Measurements from ENCODE around the gene KBTBD13. TPM values are rescaled to one million over a fixed set of nuclear protein-coding genes. Genes with fewer than 3 reads are reported as not detected.

The KBTBD13 gene
- total and polyA plus RNA-seq, 8 donors: 0.18 TPM; not detected in 7

DNA sequence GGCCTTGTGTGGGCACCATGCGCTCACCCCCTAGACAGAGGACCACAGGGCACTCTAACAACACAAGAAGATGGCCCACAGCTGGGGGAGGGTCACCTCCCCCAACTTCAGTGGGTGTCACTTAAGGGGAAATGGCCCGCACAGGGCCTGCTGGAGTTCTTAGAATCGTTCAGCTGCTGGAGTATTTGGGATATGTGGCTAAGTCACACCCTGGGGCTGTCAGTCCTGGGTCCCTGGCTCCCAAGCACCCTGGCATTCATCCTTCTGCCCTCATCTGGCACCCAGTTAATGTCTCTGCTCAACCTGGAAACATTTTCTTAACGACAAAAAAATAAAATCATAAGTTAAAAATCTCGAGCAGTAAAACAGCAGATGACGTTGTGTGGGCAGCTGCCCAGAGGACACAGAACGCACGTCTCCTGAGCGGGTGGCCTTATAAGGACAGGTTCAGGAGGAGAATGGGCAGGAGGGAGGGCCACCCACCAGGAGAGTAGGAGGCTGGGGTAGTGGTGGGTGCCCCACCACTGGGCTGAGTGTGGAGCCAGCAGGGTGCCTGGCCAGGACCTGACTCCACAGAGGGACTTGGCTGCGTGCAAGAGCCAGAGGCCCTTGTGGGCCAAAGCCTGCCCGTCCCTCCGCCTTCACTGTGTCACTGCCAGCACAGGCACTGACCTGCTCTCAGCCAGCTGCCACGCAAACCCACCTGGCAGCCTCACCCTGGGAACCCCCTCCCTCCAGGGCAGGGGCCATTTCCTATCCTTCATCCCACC lies 11.5 kb downstream of the KBTBD13 start:
- H3K4me3 ChIP-seq: no peak overlapping the region
- H3K27me3 ChIP-seq: peaks cover 0 to 21% (median 0%) of the 10 kb centered on the region in 3 donors
- 66 to 79% (median 76%) methylated on average over 8 to 13 of the region's 13 CpGs for whole genome bisulfite sequencing, 5 donors
- peaks cover 0 to 3% (median 0%) of the 10 kb centered on the region in 4 donors for H3K36me3 ChIP-seq
- TF ChIP-seq POLR2A (IDR thresholded peaks at IDR 0.05) (no peak), EP300 (IDR thresholded peaks at IDR 0.05) (peak; percentile 83), POLR2AphosphoS5 (IDR thresholded peaks at IDR 0.05) (peak in 1 of 3 donors; percentile 4)
- TF ChIP-seq, protein P1, sequence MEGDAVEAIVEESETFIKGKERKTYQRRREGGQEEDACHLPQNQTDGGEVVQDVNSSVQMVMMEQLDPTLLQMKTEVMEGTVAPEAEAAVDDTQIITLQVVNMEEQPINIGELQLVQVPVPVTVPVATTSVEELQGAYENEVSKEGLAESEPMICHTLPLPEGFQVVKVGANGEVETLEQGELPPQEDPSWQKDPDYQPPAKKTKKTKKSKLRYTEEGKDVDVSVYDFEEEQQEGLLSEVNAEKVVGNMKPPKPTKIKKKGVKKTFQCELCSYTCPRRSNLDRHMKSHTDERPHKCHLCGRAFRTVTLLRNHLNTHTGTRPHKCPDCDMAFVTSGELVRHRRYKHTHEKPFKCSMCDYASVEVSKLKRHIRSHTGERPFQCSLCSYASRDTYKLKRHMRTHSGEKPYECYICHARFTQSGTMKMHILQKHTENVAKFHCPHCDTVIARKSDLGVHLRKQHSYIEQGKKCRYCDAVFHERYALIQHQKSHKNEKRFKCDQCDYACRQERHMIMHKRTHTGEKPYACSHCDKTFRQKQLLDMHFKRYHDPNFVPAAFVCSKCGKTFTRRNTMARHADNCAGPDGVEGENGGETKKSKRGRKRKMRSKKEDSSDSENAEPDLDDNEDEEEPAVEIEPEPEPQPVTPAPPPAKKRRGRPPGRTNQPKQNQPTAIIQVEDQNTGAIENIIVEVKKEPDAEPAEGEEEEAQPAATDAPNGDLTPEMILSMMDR (IDR thresholded peaks at IDR 0.05): no peak
- H3K9me3 ChIP-seq: no peaks in the 10 kb centered on the region
- intact Hi-C loops (cut with DNase I; ENCODE audit: low total_unique reads): loop anchor here (10.0 kb wide), 1 partner anchor 53 kb away; no protein-coding TSS in a partner anchor
- peak overlapping the region in 4 of 5 donors; percentile 52 to 87 (median 79) for H3K27ac ChIP-seq
- peaks cover 3 to 63% (median 19%) of the 10 kb centered on the region in 4 donors for H3K4me1 ChIP-seq
- DNase-seq: peak in 1 of 2 donors; percentile 76

DNA sequence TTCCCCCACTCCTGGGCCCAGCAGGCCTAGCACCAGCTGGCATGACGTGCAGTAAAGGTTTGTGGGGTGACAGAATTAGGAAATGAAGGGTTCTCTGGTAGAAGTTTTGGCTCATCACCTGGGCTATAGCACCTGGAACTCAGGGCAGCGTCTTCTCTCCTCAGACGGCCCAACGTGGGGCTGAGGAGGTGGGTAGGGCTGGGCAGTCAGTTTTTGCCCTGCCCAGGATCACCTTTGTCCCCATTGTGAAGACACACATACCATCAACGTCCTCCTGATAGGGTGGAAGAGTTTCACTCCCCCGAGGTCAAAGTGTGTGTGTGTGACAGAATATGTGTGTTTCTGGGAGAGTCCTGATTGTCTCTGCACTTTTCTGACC lies 12.1 kb downstream of the KBTBD13 start:
- no peak for DNase-seq
- no peak overlapping the region for H3K4me3 ChIP-seq
- no peaks in the 10 kb centered on the region for H3K9me3 ChIP-seq
- intact Hi-C loops (cut with DNase I; ENCODE audit: low total_unique reads): loop anchor here (10.0 kb wide), 1 partner anchor 54 kb away; no protein-coding TSS in a partner anchor
- 44 to 63% (median 54%) methylated on average over 4 to 6 of the region's 6 CpGs for WGBS, 5 donors
- peaks cover 0 to 57% (median 17%) of the 10 kb centered on the region in 4 donors for H3K4me1 ChIP-seq
- peaks cover 0 to 17% (median 0%) of the 10 kb centered on the region in 3 donors for H3K27me3 ChIP-seq
- peaks cover 0 to 3% (median 0%) of the 10 kb centered on the region in 4 donors for H3K36me3 ChIP-seq
- no peak for TF ChIP-seq POLR2AphosphoS5 (IDR thresholded peaks at IDR 0.05)
- TF ChIP-seq, protein P1 (IDR thresholded peaks at IDR 0.05): no peak
- peak overlapping the region in 4 of 5 donors; percentile 52 to 87 (median 79) for H3K27ac ChIP-seq

DNA sequence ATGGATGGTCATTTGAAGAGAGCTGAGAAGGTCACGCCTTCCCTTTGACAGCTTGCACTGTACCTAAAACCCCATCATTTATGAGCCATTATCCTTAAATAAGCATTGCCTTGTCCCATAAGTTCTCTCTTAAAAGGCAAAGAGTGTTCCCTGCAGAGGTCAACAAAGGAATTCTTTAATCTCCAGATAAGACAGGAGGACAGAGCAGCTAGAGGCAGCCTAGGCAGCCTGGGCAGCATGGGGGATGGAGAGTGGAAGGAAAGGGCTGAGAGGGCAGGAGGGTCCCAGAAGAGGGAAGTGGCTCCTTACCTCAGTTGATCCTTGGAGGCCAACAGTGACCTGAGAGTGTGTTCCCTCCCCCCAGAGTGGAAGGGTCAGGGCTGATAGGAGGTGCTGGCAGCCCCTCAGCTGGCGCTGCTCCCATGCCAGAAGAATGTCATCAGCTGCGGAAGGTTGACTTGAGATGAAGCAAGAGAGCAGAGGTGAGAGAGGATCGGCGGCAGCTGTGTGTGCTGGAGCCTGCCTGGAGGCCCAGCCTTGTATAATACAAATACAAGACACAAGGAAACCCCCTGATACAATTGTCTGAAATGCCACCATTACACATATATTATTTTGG lies 12.8 kb downstream of the KBTBD13 start:
- H3K4me1 ChIP-seq: peaks cover 0 to 54% (median 15%) of the 10 kb centered on the region in 4 donors
- DNase-seq: peak in 1 of 2 donors; percentile 46
- peak overlapping the region in 4 of 5 donors; percentile 52 to 87 (median 79) for H3K27ac ChIP-seq
- 21 to 50% (median 36%) methylated on average over 5 of the region's 5 CpGs for WGBS, 5 donors
- intact Hi-C loops (cut with DNase I; ENCODE audit: low total_unique reads): loop anchor here (10.0 kb wide), 1 partner anchor 55 kb away; no protein-coding TSS in a partner anchor
- peaks cover 0 to 11% (median 0%) of the 10 kb centered on the region in 3 donors for H3K27me3 ChIP-seq
- no peak overlapping the region for H3K4me3 ChIP-seq
- TF ChIP-seq, protein P1 (IDR thresholded peaks at IDR 0.05): no peak
- TF ChIP-seq EP300 (IDR thresholded peaks at IDR 0.05) (no peak), POLR2AphosphoS5 (IDR thresholded peaks at IDR 0.05) (peak in 1 of 3 donors; percentile 14), POLR2A (IDR thresholded peaks at IDR 0.05) (no peak)
- peaks cover 0 to 3% (median 0%) of the 10 kb centered on the region in 4 donors for H3K36me3 ChIP-seq
- H3K9me3 ChIP-seq: no peaks in the 10 kb centered on the region

DNA sequence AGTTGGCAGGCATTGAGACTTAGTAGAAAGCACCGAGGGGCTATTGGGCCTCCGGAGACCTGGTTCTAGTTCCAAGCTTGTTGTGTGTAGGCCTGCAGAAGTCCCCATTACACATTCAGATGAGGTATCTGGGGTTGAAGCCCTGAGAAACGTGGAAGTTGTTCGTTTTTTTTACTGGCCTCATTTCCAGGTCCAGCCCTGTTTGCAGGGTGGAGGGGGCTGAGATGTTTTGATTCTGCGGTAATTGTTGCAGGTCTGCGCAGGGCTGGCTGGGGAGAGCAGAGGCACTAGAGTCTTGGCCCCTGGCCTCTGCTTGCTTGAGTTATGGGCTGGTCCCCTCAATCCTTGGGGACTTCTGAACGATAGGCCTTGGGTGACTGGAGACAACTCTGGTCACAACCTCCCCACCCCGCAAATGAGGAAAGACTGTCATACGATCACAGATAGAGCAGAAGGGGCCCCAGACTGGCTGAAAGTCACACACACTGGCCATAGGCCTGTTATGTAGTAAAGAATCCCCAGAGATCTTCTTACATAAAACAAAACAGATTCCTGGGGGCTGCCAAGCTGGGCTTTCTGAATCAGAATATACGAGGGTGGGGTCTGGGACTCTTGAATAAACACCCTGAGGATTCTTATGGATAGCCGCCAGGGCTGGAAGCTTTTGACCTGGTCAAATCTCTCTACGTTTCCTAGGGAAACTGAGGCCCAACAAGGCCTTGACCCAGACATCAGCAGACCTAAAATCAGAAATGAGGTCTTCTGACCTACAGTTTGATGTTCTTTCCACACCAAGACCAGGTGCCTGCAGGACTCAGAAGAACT lies 15.6 kb downstream of the KBTBD13 start:
- WGBS, 5 donors: 78 to 85% (median 79%) methylated on average over 12 of the region's 12 CpGs
- TF ChIP-seq, protein P1 (IDR thresholded peaks at IDR 0.05): no peak
- TF ChIP-seq POLR2AphosphoS5 (IDR thresholded peaks at IDR 0.05): no peak
- no peak for TF ChIP-seq EP300 (IDR thresholded peaks at IDR 0.05)
- TF ChIP-seq POLR2A (IDR thresholded peaks at IDR 0.05): no peak
- no peak for DNase-seq
- H3K36me3 ChIP-seq: peaks cover 0 to 10% (median 7%) of the 10 kb centered on the region in 4 donors
- H3K9me3 ChIP-seq: no peaks in the 10 kb centered on the region
- H3K27me3 ChIP-seq: no peaks in the 10 kb centered on the region
- no peak overlapping the region for H3K27ac ChIP-seq
- peaks cover 0 to 57% (median 15%) of the 10 kb centered on the region in 4 donors for H3K4me1 ChIP-seq
- H3K4me3 ChIP-seq: no peak overlapping the region
- intact Hi-C loops (cut with DNase I; ENCODE audit: low total_unique reads): no loop called here
